T47D (cell line): Measurements from ENCODE around the gene SCRN1.
"Not testable (repeated sequence)": the region's sequence is repeated elsewhere in the genome, so short reads cannot be mapped to it uniquely, and the experiment has no call there.

Experiments
- DNase-seq, 2 experiments: peaks; one replicate each; pipeline versions ENCODE4 v3.0.0 to v3.0.0-alpha.2; 2011 to 2012; ENCODE audit warnings: low read depth in 1 of 2, low spot score in 1 of 2
- JUND ChIP-seq: IDR thresholded peaks from 2 replicates; pipeline ENCODE4 v1.6.1; 2012; ENCODE audit warnings: low read depth
- in situ Hi-C: cut with HindIII; loops from 2 replicates; pipeline ENCODE4 v1.10.0; 2016; ENCODE audit warnings: low sequenced_read_pairs, low pct_unique_long_range_greater_than_20kb

Gene SCRN1

DNA sequence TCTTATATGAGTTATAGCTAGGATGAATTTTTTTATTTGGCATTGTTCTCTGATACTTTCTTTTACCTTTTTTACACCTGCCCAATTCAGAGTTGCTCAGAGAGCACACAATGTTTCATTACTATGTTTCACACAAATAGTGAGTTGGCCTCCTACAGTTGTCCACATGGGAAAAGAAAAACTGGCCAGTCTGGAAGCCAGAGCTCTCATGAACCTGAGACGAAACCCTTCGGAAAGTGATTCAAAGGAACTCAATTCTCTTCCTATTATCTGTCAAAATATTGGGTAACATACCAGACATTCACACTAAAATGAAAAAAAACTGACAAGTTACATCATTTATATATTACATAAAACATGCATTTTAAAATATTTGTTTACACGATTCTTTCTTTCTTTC, 15.3 kb downstream of the SCRN1 start:
- no peak for TF ChIP-seq JUND
- in situ Hi-C loops: no loop called here
- no peak for DNase-seq

GRCh38 chr7:29972315-29972669, 17.3 kb downstream of the SCRN1 start:
- in situ Hi-C loops: no loop called here
- no peak for DNase-seq
- no peak for TF ChIP-seq JUND

GRCh38 chr7:29971566-29972314, 17.9 kb downstream of the SCRN1 start:
- DNase-seq: no peak
- in situ Hi-C loops: no loop called here
- TF ChIP-seq JUND: no peak

DNA sequence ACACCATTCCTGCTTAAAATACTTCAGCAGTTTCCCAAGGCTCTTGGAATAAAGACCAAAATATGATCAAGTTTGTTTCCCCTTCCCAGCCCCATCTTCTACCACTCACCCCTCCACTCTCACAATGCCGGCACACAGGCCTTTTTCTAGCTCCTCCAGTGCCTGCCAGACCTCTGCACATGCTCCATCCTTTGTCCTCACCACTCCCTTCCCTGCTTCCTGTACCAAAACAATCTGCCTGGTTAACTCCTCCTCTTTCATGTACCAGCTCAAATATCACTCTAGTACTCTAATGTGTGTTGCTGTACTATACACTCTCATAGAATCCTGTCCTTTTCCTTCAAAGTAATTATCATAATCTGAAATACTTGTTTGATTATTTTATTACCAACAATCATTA, 19.4 kb downstream of the SCRN1 start:
- no peak for DNase-seq
- in situ Hi-C loops: no loop called here
- TF ChIP-seq JUND: no peak

GRCh38 chr7:29969738-29970137, 19.9 kb downstream of the SCRN1 start:
- in situ Hi-C loops: no loop called here
- no peak for TF ChIP-seq JUND
- no peak for DNase-seq

GRCh38 chr7:29968683-29969395, 20.8 kb downstream of the SCRN1 start:
- TF ChIP-seq JUND: no peak
- no peak for DNase-seq
- in situ Hi-C loops: no loop called here

DNA sequence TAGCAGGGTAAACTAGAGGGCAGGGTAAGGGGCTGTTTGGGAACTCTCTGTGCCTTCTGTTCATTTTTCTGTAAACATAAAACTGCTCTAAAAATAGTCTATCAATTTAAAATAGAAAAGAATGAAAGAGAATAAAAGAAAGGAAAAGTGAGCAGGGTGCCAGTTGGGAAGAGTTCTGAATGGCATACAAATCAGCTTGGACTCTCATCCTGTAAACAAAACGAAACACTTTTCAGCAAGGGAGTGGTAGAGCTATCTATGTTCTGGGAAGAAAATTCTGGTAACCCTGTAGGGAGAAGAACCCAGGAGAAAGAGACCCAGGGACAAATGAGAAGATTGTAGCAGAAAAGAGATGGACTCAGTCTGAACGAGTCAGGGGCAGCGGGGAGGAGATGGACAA, 24.6 kb downstream of the SCRN1 start:
- no peak for TF ChIP-seq JUND
- in situ Hi-C loops: no loop called here

GRCh38 chr7:29962035-29962434, 27.6 kb downstream of the SCRN1 start:
- no peak for DNase-seq
- no peak for TF ChIP-seq JUND
- in situ Hi-C loops: no loop called here

More for the DNA sequence above, 24.6 kb downstream of the SCRN1 start:
- no peak for DNase-seq

DNA sequence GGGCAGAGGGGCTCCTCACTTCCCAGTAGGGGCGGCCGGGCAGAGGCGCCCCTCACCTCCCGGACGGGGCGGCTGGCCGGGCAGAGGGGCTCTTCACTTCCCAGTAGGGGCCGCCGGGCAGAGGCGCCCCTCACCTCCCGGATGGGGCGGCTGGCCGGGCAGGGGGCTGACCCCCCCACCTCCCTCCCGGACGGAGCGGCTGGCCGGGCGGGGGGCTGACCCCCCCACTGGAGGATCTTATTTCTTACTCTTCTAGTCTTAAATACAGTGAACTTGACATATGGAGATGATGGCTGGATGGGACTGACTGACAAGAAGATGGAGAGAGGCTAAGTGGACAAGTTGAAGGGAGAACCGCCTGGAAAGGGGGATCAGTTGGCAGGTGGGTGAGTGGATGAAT, 28.0 kb downstream of the SCRN1 start:
- DNase-seq, in situ Hi-C loops: not testable (repeated sequence)

GRCh38 chr7:29958667-29959358, 30.8 kb downstream of the SCRN1 start:
- in situ Hi-C loops: no loop called here
- TF ChIP-seq JUND: no peak
- no peak for DNase-seq

DNA sequence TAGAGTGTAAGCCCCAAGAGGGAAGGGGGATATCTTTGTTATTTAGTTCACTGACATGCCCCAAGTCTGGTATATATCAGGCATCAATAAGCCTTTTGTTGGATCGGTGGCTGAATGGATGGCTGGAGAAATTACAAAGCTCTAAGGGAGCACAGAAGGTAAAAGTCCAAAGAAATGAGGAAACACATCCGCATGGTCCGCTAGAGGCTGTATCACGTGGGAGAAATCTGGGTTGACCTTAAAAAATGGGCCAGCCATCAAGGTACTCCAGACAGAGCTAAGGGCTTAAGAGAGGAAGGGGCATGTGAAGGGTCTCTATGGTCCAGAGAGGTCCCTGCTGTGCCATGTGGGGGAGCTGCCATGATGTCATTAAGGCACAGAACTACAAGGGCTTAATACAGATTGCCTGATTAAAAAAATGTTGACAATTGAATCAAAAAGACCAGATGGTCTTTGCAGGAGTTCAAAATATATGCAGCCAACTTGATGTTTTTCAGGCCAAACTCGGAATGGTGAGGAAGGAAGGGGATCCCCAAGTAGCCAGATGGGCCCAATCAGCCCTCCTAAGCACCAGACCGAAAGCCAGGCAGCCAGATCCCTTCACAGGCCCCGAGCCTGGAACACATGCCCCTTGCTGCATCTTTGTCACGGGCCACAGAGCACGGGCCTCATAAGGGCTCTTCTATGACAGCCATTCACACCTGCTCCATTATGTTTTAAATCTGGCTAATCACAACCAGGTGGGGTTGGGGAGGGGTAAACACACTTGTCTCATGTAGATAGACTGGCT, 31.9 kb downstream of the SCRN1 start:
- DNase-seq: no peak
- in situ Hi-C loops: no loop called here
- no peak for TF ChIP-seq JUND

GRCh38 chr7:29956487-29956836, 33.1 kb downstream of the SCRN1 start:
- no peak for DNase-seq
- TF ChIP-seq JUND: no peak
- in situ Hi-C loops: no loop called here
